Stomach smooth muscle (tissue), 2 donors: Measurements from ENCODE around the gene BCL2L13.
"Not testable (repeated sequence)": the region's sequence is repeated elsewhere in the genome, so short reads cannot be mapped to it uniquely, and the experiment has no call there.

ENCODE experiments used
- H3K27ac ChIP-seq: one replicate; pipeline ENCODE4 v1.7.0; 2013; ENCODE audit warnings: mild to moderate bottlenecking, low read length, inconsistent platforms
- H3K27me3 ChIP-seq, 2 donors: one replicate each; pipeline ENCODE4 v1.7.0; 2013; ENCODE audit warnings: low read length in 2 of 2; ENCODE audit not compliant: insufficient read depth in 2 of 2, control insufficient read depth in 1 of 2
- H3K36me3 ChIP-seq, 2 donors: one replicate each; pipeline ENCODE4 v1.7.0; 2013; ENCODE audit warnings: low read length in 2 of 2; ENCODE audit not compliant: control insufficient read depth in 2 of 2, insufficient read depth in 2 of 2
- H3K4me1 ChIP-seq: one replicate; pipeline ENCODE4 v1.7.0; 2013; ENCODE audit warnings: low read length; ENCODE audit not compliant: control insufficient read depth, insufficient read depth
- H3K4me3 ChIP-seq, 2 donors: one replicate each; pipeline ENCODE4 v1.7.0; 2013; ENCODE audit warnings: low read length in 2 of 2
- H3K9ac ChIP-seq, 2 donors: one replicate each; pipeline ENCODE4 v1.7.0; 2013; ENCODE audit warnings: low read length in 2 of 2, mild to moderate bottlenecking in 1 of 2
- H3K9me3 ChIP-seq, 2 donors: one replicate each; pipeline ENCODE4 v1.7.0; 2013; ENCODE audit warnings: low read length in 2 of 2; ENCODE audit not compliant: control insufficient read depth in 2 of 2
- donor health status: healthy.
- donor health status: Pancreatic carcinoma.

Gene BCL2L13

DNA sequence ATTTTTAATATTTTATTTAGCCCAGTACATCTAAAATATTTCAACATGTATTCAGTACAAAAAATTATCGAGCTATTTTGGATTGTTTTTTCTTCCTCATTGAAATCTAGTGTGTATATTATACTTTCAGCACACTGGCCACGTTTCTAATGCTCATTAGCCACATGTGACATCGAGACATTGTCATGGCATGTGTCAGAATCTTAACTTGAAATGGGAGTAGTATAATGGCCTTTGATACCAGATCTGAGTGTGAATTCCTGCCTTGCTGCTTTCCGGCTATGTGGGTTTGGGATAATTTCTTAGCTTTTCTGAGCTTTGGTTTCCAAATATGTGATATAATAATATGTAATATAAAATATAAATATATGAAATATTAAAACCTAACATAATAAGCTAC lies 54.3 kb downstream of the BCL2L13 start:
- H3K4me1 ChIP-seq: no peaks in the 10 kb centered on the region
- no peaks in the 10 kb centered on the region for H3K9me3 ChIP-seq
- no peak overlapping the region for H3K4me3 ChIP-seq
- no peak overlapping the region for H3K9ac ChIP-seq
- H3K27ac ChIP-seq: no peak overlapping the region
- peaks cover 8 to 9% of the 10 kb centered on the region in 2 donors for H3K36me3 ChIP-seq
- H3K27me3 ChIP-seq: no peaks in the 10 kb centered on the region

GRCh38 chr22:17694193-17694592 lies 55.6 kb downstream of the BCL2L13 start:
- Histone ChIP-seq H3K9me3 (no peaks in the 10 kb centered on the region), H3K4me3 (no peak overlapping the region), H3K9ac (no peak overlapping the region), H3K27me3 (no peaks in the 10 kb centered on the region), H3K27ac (no peak overlapping the region), H3K4me1 (no peaks in the 10 kb centered on the region), H3K36me3 (peaks cover 4 to 6% of the 10 kb centered on the region in 2 donors)

- Histone ChIP-seq H3K4me1 (no peaks in the 10 kb centered on the region), H3K36me3 (peaks cover 3 to 4% of the 10 kb centered on the region in 2 donors), H3K9ac (no peak overlapping the region), H3K27me3 (no peaks in the 10 kb centered on the region), H3K4me3 (no peak overlapping the region), H3K27ac (no peak overlapping the region), H3K9me3 (no peaks in the 10 kb centered on the region)
These were observed 56.2 kb downstream of the BCL2L13 start for GRCh38 chr22:17694752-17695151.

- no peak overlapping the region for H3K4me3 ChIP-seq
- no peak overlapping the region for H3K9ac ChIP-seq
- H3K36me3 ChIP-seq: peaks cover 3 to 4% of the 10 kb centered on the region in 2 donors
- no peaks in the 10 kb centered on the region for H3K9me3 ChIP-seq
- no peaks in the 10 kb centered on the region for H3K4me1 ChIP-seq
- no peaks in the 10 kb centered on the region for H3K27me3 ChIP-seq
- H3K27ac ChIP-seq: no peak overlapping the region
These were observed 57.4 kb downstream of the BCL2L13 start for GRCh38 chr22:17695986-17696385.

GRCh38 chr22:17697196-17697595 lies 58.6 kb downstream of the BCL2L13 start:
- H3K27me3 ChIP-seq, H3K4me1 ChIP-seq, H3K9ac ChIP-seq, H3K36me3 ChIP-seq, H3K27ac ChIP-seq, H3K4me3 ChIP-seq, H3K9me3 ChIP-seq: not testable (repeated sequence)

- H3K9me3 ChIP-seq, H3K4me3 ChIP-seq, H3K27ac ChIP-seq, H3K4me1 ChIP-seq, H3K36me3 ChIP-seq, H3K9ac ChIP-seq, H3K27me3 ChIP-seq: not testable (repeated sequence)
These were observed 59.7 kb downstream of the BCL2L13 start for GRCh38 chr22:17698276-17698675.

DNA sequence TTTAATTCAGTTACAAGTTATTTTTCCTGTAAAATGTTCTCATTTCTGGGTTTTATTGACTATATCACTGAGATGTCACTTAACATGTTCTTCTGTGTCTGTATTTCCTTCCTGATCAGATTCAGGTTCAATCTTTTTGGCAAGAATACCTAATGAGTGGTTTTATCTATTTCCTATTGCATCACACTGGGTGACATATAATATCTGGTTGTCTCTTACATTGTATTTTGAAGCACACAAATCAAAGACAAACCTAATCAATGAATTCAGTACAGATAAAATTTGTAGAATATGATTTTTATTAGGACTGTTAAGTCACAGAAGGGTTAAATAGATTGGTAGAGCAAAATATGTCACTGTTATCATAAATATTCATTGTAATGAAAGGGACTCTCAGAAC lies 60.4 kb downstream of the BCL2L13 start:
- peaks cover 2 to 4% of the 10 kb centered on the region in 2 donors for H3K36me3 ChIP-seq
- no peak overlapping the region for H3K27ac ChIP-seq
- H3K9me3 ChIP-seq: no peaks in the 10 kb centered on the region
- no peak overlapping the region for H3K9ac ChIP-seq
- H3K27me3 ChIP-seq: no peaks in the 10 kb centered on the region
- no peak overlapping the region for H3K4me3 ChIP-seq
- H3K4me1 ChIP-seq: no peaks in the 10 kb centered on the region

DNA sequence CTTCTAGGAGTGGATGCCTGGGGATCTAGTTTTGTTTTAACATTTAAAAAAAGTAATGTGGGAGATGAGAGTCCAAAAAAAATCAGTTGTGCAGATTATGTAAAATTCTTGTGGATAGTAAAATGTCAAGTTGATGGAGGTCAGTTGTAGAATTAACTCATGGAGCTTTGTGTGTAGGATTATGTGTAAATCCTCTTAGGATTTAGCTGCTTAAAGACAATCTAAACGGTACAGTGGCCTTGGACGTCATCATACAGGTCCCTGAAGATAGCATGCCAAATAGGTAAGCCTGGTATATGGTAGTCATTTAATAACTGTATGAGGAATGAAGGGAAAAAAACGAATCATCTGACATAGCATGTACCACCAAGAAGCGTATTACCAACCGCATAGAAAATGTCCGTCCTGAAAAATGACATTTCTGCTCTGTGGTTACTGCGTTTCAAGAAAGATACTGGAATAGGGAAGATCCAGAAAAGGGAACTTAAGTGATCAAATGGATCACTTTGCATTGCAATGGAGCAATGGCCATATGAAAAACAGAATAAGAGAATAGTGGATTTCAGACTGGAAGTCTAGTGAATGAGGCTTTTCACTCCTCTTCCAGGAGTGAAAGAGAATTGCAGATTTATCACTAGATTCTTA lies 61.3 kb downstream of the BCL2L13 start:
- H3K4me1 ChIP-seq: no peaks in the 10 kb centered on the region
- H3K9me3 ChIP-seq: no peaks in the 10 kb centered on the region
- no peak overlapping the region for H3K4me3 ChIP-seq
- H3K36me3 ChIP-seq: peaks cover under 1 to 4% of the 10 kb centered on the region in 2 donors
- no peak overlapping the region for H3K9ac ChIP-seq
- H3K27ac ChIP-seq: no peak overlapping the region
- no peaks in the 10 kb centered on the region for H3K27me3 ChIP-seq

DNA sequence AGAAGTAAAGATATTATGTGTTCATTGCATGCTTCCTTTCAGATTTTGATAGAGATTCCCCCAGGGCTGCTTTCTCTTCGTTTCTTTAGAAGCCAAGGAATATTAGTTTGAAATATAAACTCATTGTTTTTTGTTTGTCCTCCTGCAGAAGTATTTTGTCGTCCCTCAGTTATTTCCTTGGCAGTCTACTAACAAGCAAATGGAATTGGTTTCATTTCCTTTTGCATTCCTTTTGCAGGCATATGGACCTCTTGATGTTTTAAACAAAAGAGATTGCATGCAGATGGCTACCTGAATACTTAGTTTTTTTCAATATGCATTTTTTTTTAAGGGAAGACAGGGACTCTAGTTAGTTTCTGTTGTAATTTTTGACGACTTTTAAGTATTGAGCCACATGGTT lies 62.2 kb downstream of the BCL2L13 start:
- H3K27me3 ChIP-seq: no peaks in the 10 kb centered on the region
- peaks cover 3 to 4% of the 10 kb centered on the region in 2 donors for H3K36me3 ChIP-seq
- no peak overlapping the region for H3K27ac ChIP-seq
- H3K9me3 ChIP-seq: no peaks in the 10 kb centered on the region
- no peak overlapping the region for H3K4me3 ChIP-seq
- H3K9ac ChIP-seq: no peak overlapping the region
- peaks cover 2% of the 10 kb centered on the region for H3K4me1 ChIP-seq

DNA sequence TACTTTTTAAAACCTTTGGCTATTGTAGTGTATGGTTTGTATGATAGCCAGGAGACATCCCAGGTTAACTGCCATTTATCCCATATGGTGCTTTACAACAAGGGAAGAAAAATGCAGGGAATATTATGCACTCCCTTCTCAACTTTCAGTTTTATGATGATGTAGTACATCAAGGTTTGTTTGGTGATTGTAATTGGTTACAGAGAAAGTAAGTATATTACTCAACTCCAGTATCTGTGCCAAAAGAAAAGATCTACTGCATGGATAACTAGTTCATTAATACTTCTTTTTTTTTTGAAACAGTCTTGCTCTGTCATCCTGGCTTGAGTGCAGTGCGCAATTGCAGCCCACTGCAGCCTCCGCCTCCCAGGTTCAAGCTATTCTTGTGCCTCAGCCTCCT lies 65.3 kb downstream of the BCL2L13 start:
- H3K36me3 ChIP-seq: peaks cover 3 to 4% of the 10 kb centered on the region in 2 donors
- no peak overlapping the region for H3K9ac ChIP-seq
- no peaks in the 10 kb centered on the region for H3K27me3 ChIP-seq
- H3K4me1 ChIP-seq: peaks cover 5% of the 10 kb centered on the region
- no peak overlapping the region for H3K4me3 ChIP-seq
- H3K9me3 ChIP-seq: no peaks in the 10 kb centered on the region
- no peak overlapping the region for H3K27ac ChIP-seq

DNA sequence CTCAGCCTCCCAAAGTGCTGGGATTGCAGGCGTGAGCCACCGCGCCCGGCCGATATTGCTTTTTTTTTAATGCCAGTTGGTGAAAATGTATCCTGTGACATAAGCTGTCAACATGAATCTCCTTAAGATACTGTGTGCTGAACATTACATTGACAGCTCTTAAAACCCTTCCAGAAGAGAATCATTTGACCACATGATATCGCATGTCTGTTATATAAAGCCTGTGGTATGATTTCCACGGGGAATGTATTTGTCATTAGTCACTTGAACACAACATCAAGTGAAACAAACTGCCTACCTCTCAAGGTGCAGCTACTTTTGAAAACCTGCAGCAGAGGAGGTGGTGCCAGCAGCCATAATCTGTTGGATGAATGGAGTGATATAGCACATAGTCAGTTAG lies 67.0 kb downstream of the BCL2L13 start:
- Histone ChIP-seq H3K9me3 (no peaks in the 10 kb centered on the region), H3K27me3 (no peaks in the 10 kb centered on the region), H3K4me1 (peaks cover 5% of the 10 kb centered on the region), H3K4me3 (peak overlapping the region in 1 of 2 donors; percentile 67), H3K27ac (no peak overlapping the region), H3K36me3 (peaks cover 3 to 4% of the 10 kb centered on the region in 2 donors), H3K9ac (no peak overlapping the region)
